GM23338 (cell line): ENCODE measurements around the gene FAM53A.

ENCODE experiments used
- EZH2 ChIP-seq: fragments of 200-600 bp; sonication (generic); IDR thresholded peaks from one replicate; pipeline ENCODE4 v1.8.0; 2017; ENCODE audit warnings: antibody characterized with exemption, mild to moderate bottlenecking, low read depth; ENCODE audit not compliant: unreplicated experiment
- EZH2phosphoT487 ChIP-seq: fragments of 200-600 bp; sonication (generic); IDR thresholded peaks from one replicate; pipeline ENCODE4 v1.8.1; 2018; ENCODE audit warnings: antibody characterized with exemption; ENCODE audit not compliant: unreplicated experiment
- NANOG ChIP-seq: IDR thresholded peaks from 2 replicates; pipeline ENCODE4 v1.6.1; 2016; ENCODE audit warnings: antibody characterized with exemption, borderline replicate concordance
- POLR2AphosphoS5 ChIP-seq: IDR thresholded peaks from 2 replicates; pipeline ENCODE4 v1.6.1; 2016; ENCODE audit warnings: antibody characterized with exemption, low read depth
- ZNF114 ChIP-seq: fragments of 250-450 bp; sonication (Bioruptor Pico); IDR thresholded peaks from 2 replicates; pipeline ENCODE4 v1.5.0; 2020; ENCODE audit warnings: mild to moderate bottlenecking, moderate library complexity
- ZNF331 ChIP-seq: fragments of 250-450 bp; sonication (Bioruptor Pico); IDR thresholded peaks from 2 replicates; pipeline ENCODE4 v1.5.0; 2020; ENCODE audit warnings: low read depth, mild to moderate bottlenecking, moderate library complexity
- TF ChIP-seq, protein P1 (sequence below), 2 experiments: fragments of 200-600 bp in 1 of 2; sonication (generic) in 1 of 2; conservative IDR thresholded peaks; 2 replicates each; pipeline versions ENCODE4 v1.5.1 to v1.6.1; 2016 to 2017; ENCODE audit warnings: antibody characterized with exemption in 2 of 2, low read depth in 2 of 2, mild to moderate bottlenecking in 2 of 2, moderate library complexity in 1 of 2
- TF ChIP-seq, protein P2 (sequence below): IDR thresholded peaks from one replicate; pipeline ENCODE4 v1.6.1; 2018; ENCODE audit warnings: antibody characterized with exemption; ENCODE audit not compliant: unreplicated experiment
- TF ChIP-seq, protein P3 (sequence below): IDR thresholded peaks from 2 replicates; pipeline ENCODE4 v1.6.1; 2016; ENCODE audit warnings: antibody characterized with exemption

DNA sequence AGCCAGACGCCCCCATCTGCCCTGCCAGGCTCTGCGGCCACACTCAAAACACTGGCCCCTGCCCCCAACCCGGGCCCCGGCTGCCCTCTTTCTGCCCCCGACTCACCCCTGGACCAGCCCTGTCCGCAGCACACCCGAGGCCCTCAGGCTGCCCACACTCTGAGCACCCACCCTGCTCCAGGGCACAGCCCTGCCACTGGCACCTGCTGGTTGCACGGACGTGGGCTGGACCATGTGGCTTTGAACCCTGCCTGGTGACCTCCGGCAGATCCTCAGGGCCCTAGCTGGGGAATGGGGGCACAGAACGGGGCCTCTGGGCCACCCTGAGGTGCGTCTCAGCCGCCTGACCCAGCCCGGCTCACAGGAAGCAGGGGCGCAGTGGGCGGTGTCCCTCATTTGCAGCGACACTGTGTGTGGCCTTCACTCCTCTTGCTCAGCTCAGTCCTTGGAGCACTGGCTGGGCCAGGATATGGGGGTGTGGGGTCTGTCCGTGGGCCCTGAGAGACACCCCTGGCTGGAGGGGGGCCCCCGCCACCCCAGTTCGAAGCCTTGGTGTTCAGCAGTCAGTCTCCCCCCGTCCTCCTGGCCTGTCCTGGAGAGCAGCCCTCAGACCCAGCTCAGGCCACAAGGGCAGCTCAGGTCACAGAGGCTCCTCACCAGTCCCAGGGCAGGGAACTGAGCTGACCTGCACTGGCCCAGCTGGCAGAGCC is 73.2 kb downstream of the FAM53A start:
- TF ChIP-seq, protein P1, sequence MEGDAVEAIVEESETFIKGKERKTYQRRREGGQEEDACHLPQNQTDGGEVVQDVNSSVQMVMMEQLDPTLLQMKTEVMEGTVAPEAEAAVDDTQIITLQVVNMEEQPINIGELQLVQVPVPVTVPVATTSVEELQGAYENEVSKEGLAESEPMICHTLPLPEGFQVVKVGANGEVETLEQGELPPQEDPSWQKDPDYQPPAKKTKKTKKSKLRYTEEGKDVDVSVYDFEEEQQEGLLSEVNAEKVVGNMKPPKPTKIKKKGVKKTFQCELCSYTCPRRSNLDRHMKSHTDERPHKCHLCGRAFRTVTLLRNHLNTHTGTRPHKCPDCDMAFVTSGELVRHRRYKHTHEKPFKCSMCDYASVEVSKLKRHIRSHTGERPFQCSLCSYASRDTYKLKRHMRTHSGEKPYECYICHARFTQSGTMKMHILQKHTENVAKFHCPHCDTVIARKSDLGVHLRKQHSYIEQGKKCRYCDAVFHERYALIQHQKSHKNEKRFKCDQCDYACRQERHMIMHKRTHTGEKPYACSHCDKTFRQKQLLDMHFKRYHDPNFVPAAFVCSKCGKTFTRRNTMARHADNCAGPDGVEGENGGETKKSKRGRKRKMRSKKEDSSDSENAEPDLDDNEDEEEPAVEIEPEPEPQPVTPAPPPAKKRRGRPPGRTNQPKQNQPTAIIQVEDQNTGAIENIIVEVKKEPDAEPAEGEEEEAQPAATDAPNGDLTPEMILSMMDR (conservative IDR thresholded peaks at IDR 0.05; ENCODE audit: low read depth in 2 of 2): no peak
- no peak for TF ChIP-seq EZH2
- no peak for TF ChIP-seq NANOG
- TF ChIP-seq, protein P2, sequence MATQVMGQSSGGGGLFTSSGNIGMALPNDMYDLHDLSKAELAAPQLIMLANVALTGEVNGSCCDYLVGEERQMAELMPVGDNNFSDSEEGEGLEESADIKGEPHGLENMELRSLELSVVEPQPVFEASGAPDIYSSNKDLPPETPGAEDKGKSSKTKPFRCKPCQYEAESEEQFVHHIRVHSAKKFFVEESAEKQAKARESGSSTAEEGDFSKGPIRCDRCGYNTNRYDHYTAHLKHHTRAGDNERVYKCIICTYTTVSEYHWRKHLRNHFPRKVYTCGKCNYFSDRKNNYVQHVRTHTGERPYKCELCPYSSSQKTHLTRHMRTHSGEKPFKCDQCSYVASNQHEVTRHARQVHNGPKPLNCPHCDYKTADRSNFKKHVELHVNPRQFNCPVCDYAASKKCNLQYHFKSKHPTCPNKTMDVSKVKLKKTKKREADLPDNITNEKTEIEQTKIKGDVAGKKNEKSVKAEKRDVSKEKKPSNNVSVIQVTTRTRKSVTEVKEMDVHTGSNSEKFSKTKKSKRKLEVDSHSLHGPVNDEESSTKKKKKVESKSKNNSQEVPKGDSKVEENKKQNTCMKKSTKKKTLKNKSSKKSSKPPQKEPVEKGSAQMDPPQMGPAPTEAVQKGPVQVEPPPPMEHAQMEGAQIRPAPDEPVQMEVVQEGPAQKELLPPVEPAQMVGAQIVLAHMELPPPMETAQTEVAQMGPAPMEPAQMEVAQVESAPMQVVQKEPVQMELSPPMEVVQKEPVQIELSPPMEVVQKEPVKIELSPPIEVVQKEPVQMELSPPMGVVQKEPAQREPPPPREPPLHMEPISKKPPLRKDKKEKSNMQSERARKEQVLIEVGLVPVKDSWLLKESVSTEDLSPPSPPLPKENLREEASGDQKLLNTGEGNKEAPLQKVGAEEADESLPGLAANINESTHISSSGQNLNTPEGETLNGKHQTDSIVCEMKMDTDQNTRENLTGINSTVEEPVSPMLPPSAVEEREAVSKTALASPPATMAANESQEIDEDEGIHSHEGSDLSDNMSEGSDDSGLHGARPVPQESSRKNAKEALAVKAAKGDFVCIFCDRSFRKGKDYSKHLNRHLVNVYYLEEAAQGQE: no peak
- TF ChIP-seq ZNF331: no peak
- no peak for TF ChIP-seq POLR2AphosphoS5
- TF ChIP-seq EZH2phosphoT487: no peak
- TF ChIP-seq ZNF114 (CRISPR knock-in tag): no peak
- TF ChIP-seq, protein P3, sequence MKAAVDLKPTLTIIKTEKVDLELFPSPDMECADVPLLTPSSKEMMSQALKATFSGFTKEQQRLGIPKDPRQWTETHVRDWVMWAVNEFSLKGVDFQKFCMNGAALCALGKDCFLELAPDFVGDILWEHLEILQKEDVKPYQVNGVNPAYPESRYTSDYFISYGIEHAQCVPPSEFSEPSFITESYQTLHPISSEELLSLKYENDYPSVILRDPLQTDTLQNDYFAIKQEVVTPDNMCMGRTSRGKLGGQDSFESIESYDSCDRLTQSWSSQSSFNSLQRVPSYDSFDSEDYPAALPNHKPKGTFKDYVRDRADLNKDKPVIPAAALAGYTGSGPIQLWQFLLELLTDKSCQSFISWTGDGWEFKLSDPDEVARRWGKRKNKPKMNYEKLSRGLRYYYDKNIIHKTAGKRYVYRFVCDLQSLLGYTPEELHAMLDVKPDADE: no peak
